Testis (tissue), 3 donors: ENCODE data around the gene COG1. TPM values are rescaled to one million over a fixed set of nuclear protein-coding genes. Genes with fewer than 3 reads are reported as not detected.
"Not testable (repeated sequence)": the region's sequence is repeated elsewhere in the genome, so short reads cannot be mapped to it uniquely, and the experiment has no call there.

ENCODE experiments used
- DNase-seq: peaks from one replicate; pipeline ENCODE4 v3.0.0-alpha.2; 2019
- H3K27ac ChIP-seq, 2 donors: fragments of 200-600 bp; sonication (generic); one replicate each; pipeline ENCODE4 v1.5.1; 2019
- H3K27me3 ChIP-seq: fragments of 200-600 bp; sonication (generic); one replicate; pipeline ENCODE4 v1.5.1; 2019
- H3K36me3 ChIP-seq: fragments of 200-600 bp; sonication (generic); one replicate; pipeline ENCODE4 v1.5.1; 2017; ENCODE audit warnings: low read depth; ENCODE audit errors: missing control alignments
- H3K4me1 ChIP-seq: fragments of 200-600 bp; sonication (generic); one replicate; pipeline ENCODE4 v1.5.1; 2019
- H3K4me3 ChIP-seq, 2 donors: fragments of 200-600 bp; sonication (generic); one replicate each; pipeline ENCODE4 v1.5.1; 2017 to 2019
- H3K9me3 ChIP-seq: fragments of 200-600 bp; sonication (generic); one replicate; pipeline ENCODE4 v1.5.1; 2017
- CTCF ChIP-seq, 3 experiments: fragments of 450-650 bp in 2 of 3; fragments of 200-600 bp in 1 of 3; sonication (generic) in 1 of 3; IDR thresholded peaks; one replicate each; pipeline ENCODE4 v1.5.1; 2016 to 2019; ENCODE audit warnings: antibody characterized with exemption in 3 of 3, mild to moderate bottlenecking in 2 of 3, moderate library complexity in 1 of 3
- POLR2A ChIP-seq: fragments of 450-650 bp; IDR thresholded peaks from one replicate; pipeline ENCODE4 v1.6.1; 2017; ENCODE audit warnings: antibody characterized with exemption, mild to moderate bottlenecking, moderate library complexity
- whole genome bisulfite sequencing, 2 donors: methylation state at CpG; one replicate each; pipeline ENCODE4 v1.1.5; 2018; 5-methylcytosine and 5-hydroxymethylcytosine counted together
- intact Hi-C: fragments of 100-400 bp; cut with DNase I; formaldehyde crosslinking; loops from one replicate; pipeline ENCODE4 v1.15.1; 2023; ENCODE audit warnings: low total_unique reads
- polyA plus RNA-seq: library from polyadenylated mRNA; stranded (reverse); fragments of 350-450 nt; fragmentation: Illumina TruSeq; extraction: RNeasy Lipid Tissue Mini Kit (QIAGEN cat#74804); gene quantifications from one replicate; pipeline ENCODE4 v1.2.3, GENCODE V29; 2014; ENCODE audit warnings: low read depth, low replicate concordance; ENCODE audit not compliant: insufficient read depth
- total RNA-seq, 2 donors: library from RNA; depleted of rRNA; stranded (reverse); fragments of >200 nt; gene quantifications; one replicate each; pipeline ENCODE4 v1.2.3, GENCODE V29; 2016

The COG1 gene
- total and polyA plus RNA-seq, 3 donors from 2014 or later = 56.3 to 61.8 (median 58.3) TPM

GRCh38 chr17:73148540-73149334, 44.1 kb upstream of the COG1 start:
- no peaks in the 10 kb centered on the region for H3K36me3 ChIP-seq
- no peaks in the 10 kb centered on the region for H3K9me3 ChIP-seq
- no peaks in the 10 kb centered on the region for H3K27me3 ChIP-seq
- DNase-seq = no peak
- H3K4me3 ChIP-seq = no peak overlapping the region
- WGBS, 2 donors = 65 to 74% methylated on average over 6 of the region's 6 CpGs
- no peaks in the 10 kb centered on the region for H3K4me1 ChIP-seq
- no peak for TF ChIP-seq CTCF (IDR thresholded peaks at IDR 0.05)
- TF ChIP-seq POLR2A = no peak
- H3K27ac ChIP-seq = no peak overlapping the region
- intact Hi-C loops = no loop called here

GRCh38 chr17:73150622-73151300, 42.1 kb upstream of the COG1 start:
- H3K36me3 ChIP-seq, H3K4me1 ChIP-seq, H3K27ac ChIP-seq, H3K4me3 ChIP-seq, H3K9me3 ChIP-seq, intact Hi-C loops, H3K27me3 ChIP-seq, DNase-seq: not testable (repeated sequence)
- WGBS, 2 donors = 67% methylated on average over 14 of the region's 14 CpGs

- no peaks in the 10 kb centered on the region for H3K36me3 ChIP-seq
- no peaks in the 10 kb centered on the region for H3K27me3 ChIP-seq
- H3K4me1 ChIP-seq = peaks cover 3% of the 10 kb centered on the region
- intact Hi-C loops = no loop called here
- TF ChIP-seq POLR2A (no peak), CTCF (IDR thresholded peaks at IDR 0.05) (no peak)
- H3K4me3 ChIP-seq = no peak overlapping the region
- 76 to 84% methylated on average over 9 of the region's 9 CpGs for WGBS, 2 donors
- no peaks in the 10 kb centered on the region for H3K9me3 ChIP-seq
- no peak overlapping the region for H3K27ac ChIP-seq
- DNase-seq = no peak
Observed at GRCh38 chr17:73151916-73152632, 40.8 kb upstream of the COG1 start.

GRCh38 chr17:73155410-73156165, 37.3 kb upstream of the COG1 start:
- Histone ChIP-seq H3K27ac (no peak overlapping the region), H3K9me3 (no peaks in the 10 kb centered on the region), H3K4me1 (peaks cover 6% of the 10 kb centered on the region), H3K36me3 (no peaks in the 10 kb centered on the region), H3K27me3 (no peaks in the 10 kb centered on the region), H3K4me3 (no peak overlapping the region)
- TF ChIP-seq POLR2A = no peak
- TF ChIP-seq CTCF (IDR thresholded peaks at IDR 0.05) = no peak
- intact Hi-C loops = no loop called here
- 74 to 81% methylated on average over 13 to 15 of the region's 15 CpGs for WGBS, 2 donors
- DNase-seq = no peak
